ENCODE data around the gene SLC25A3. TPM values are rescaled to one million over a fixed set of nuclear protein-coding genes. Genes with fewer than 3 reads are reported as not detected.
"Not testable (repeated sequence)": the region's sequence is repeated elsewhere in the genome, so short reads cannot be mapped to it uniquely, and the experiment has no call there.

The SLC25A3 gene
- total RNA-seq, 1 experiment from 2014 or later, result 469 TPM

GRCh38 chr12:98597313-98597712 lies 3.8 kb downstream of the SLC25A3 start:
- in situ Hi-C loops (cut with HindIII; ENCODE audit: low pct_unique_long_range_greater_than_20kb, low sequenced_read_pairs); DNase-seq (ENCODE audit: low read depth, low spot score); POLR2A ChIA-PET; H3K27ac ChIP-seq (ENCODE audit: low read length); ATAC-seq; H3K4me3 ChIP-seq (ENCODE audit: low read depth in 2 of 2, low read length in 2 of 2); H3K27me3 ChIP-seq (ENCODE audit: control insufficient read depth, insufficient read depth, low read length); BruUV-seq (replicated peaks); H3K9me3 ChIP-seq (ENCODE audit: control insufficient read depth, insufficient read depth, low read depth, low read length); CTCF ChIA-PET; intact Hi-C loops (cut with micrococcal nuclease; ENCODE audit: unreplicated experiment): not testable (repeated sequence)
- Histone ChIP-seq H3K36me3 (ENCODE audit: control insufficient read depth, insufficient read depth, low read length) (peaks cover 61% of the 10 kb centered on the region), H3K4me1 (ENCODE audit: control insufficient read depth, insufficient read depth, low read length) (peaks cover 16% of the 10 kb centered on the region)

DNA sequence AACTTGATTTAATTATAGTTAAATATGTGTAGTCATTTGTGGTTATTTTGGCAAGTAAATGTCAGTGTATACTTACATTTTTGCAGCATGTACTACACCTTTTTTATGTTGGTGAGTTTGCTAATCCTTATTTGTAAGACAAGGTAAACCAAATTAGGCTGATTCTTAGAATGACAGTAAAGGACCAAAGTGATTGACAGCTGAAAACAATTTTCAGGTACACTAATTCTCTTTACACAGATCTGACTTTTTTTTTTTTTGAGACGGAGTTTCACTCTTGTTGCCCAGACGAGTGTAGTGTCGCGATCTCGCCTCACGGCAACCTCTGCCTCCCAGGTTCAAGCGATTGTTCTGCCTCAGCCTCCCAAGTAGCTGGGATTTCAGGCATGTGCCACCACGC lies 8.4 kb downstream of the SLC25A3 start:
- TF ChIP-seq SIN3A (IDR thresholded peaks at IDR 0.05; ENCODE audit: borderline replicate concordance, insufficient read depth, low read depth, low read length) (no peak), POLR2AphosphoS5 (IDR thresholded peaks at IDR 0.05; ENCODE audit: low read depth, low read length) (no peak), TCF7L2 (IDR thresholded peaks at IDR 0.05; ENCODE audit: low read depth, low read length) (no peak), REST (IDR thresholded peaks at IDR 0.05; ENCODE audit: insufficient read depth in 1 of 2, low read depth in 2 of 2, low read length in 1 of 2) (no peak), CTCF (IDR thresholded peaks at IDR 0.05) (no peak)
- intact Hi-C loops (cut with micrococcal nuclease; ENCODE audit: unreplicated experiment) (no loop called here), in situ Hi-C loops (cut with HindIII; ENCODE audit: low pct_unique_long_range_greater_than_20kb, low sequenced_read_pairs) (no loop called here)
- Histone ChIP-seq H3K9me3 (ENCODE audit: control insufficient read depth, insufficient read depth, low read depth, low read length) (no peaks in the 10 kb centered on the region), H3K36me3 (ENCODE audit: control insufficient read depth, insufficient read depth, low read length) (peaks cover 44% of the 10 kb centered on the region), H3K27me3 (ENCODE audit: control insufficient read depth, insufficient read depth, low read length) (no peaks in the 10 kb centered on the region), H3K4me1 (ENCODE audit: control insufficient read depth, insufficient read depth, low read length) (no peaks in the 10 kb centered on the region), H3K4me3 (ENCODE audit: low read depth in 2 of 2, low read length in 2 of 2) (no peak overlapping the region), H3K27ac (ENCODE audit: low read length) (no peak overlapping the region)
- ChIA-PET POLR2A (no interaction called here), CTCF (no interaction called here)
- DNase-seq (ENCODE audit: low read depth, low spot score), result no peak
- BruUV-seq (replicated peaks), result no TSS peak
- no peak for ATAC-seq

DNA sequence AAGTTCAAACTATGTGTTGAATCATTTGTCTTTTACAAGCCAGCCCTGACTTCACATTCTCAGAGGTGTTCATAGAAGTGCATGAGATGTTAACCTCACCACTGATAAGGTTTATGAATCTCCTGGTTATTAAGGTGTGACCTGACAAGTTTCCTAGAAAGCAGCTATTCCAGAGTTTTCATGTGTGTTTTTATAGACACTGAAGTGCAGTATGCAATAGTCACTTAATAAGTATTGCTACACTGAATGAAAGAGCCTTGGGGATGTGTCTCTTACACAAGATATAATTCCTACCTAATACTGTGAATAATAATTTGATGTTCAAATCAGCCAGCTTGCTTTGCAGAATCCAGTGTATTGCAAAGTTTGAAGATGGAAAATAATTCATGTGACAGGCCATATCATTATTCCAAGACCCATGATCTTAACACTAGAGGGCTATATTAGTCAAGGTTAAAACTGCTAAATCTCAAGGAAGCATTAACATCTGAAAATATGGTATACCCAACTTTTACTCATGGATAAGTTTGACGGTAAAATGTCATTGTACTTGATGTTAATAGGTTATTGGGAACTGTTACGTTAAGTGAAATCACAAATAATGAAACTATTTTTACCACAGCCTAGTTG lies 13.0 kb downstream of the SLC25A3 start:
- TF ChIP-seq CTCF (IDR thresholded peaks at IDR 0.05) (no peak), TCF7L2 (IDR thresholded peaks at IDR 0.05; ENCODE audit: low read depth, low read length) (no peak), SIN3A (IDR thresholded peaks at IDR 0.05; ENCODE audit: borderline replicate concordance, insufficient read depth, low read depth, low read length) (no peak), POLR2AphosphoS5 (IDR thresholded peaks at IDR 0.05; ENCODE audit: low read depth, low read length) (no peak), REST (IDR thresholded peaks at IDR 0.05; ENCODE audit: insufficient read depth in 1 of 2, low read depth in 2 of 2, low read length in 1 of 2) (no peak)
- Histone ChIP-seq H3K36me3 (ENCODE audit: control insufficient read depth, insufficient read depth, low read length) (peaks cover 12% of the 10 kb centered on the region), H3K9me3 (ENCODE audit: control insufficient read depth, insufficient read depth, low read depth, low read length) (no peaks in the 10 kb centered on the region), H3K4me3 (ENCODE audit: low read depth in 2 of 2, low read length in 2 of 2) (no peak overlapping the region), H3K27me3 (ENCODE audit: control insufficient read depth, insufficient read depth, low read length) (no peaks in the 10 kb centered on the region), H3K27ac (ENCODE audit: low read length) (no peak overlapping the region), H3K4me1 (ENCODE audit: control insufficient read depth, insufficient read depth, low read length) (no peaks in the 10 kb centered on the region)
- in situ Hi-C loops (cut with HindIII; ENCODE audit: low pct_unique_long_range_greater_than_20kb, low sequenced_read_pairs), result no loop called here
- DNase-seq (ENCODE audit: low read depth, low spot score) (no peak), ATAC-seq (no peak)
- ChIA-PET POLR2A (no interaction called here), CTCF (no interaction called here)
- intact Hi-C loops (cut with micrococcal nuclease; ENCODE audit: unreplicated experiment), result no loop called here
- no TSS peak for BruUV-seq (replicated peaks)

Data from Panc1 (cell line).